Ovary (tissue), 9 donors: Measurements from ENCODE around the gene HLCS. TPM values are rescaled to one million over a fixed set of nuclear protein-coding genes. Genes with fewer than 3 reads are reported as not detected.

ENCODE experiments used
- DNase-seq, 5 donors: peaks; one replicate each; pipeline ENCODE4 v3.0.0-alpha.2; 2019 to 2020
- H3K27ac ChIP-seq, 2 donors: fragments of 200-600 bp; one replicate each; pipeline versions ENCODE4 v1.5.1 to v1.8.0; 2019 to 2022
- H3K27me3 ChIP-seq: fragments of 200-600 bp; one replicate; pipeline ENCODE4 v1.8.0; 2022
- H3K36me3 ChIP-seq: fragments of 200-600 bp; sonication (generic); one replicate; pipeline ENCODE4 v1.5.1; 2019
- H3K4me1 ChIP-seq: one replicate; pipeline ENCODE4 v1.8.1; 2013; ENCODE audit warnings: mild to moderate bottlenecking, moderate library complexity; ENCODE audit not compliant: insufficient read depth
- H3K4me3 ChIP-seq: fragments of 200-600 bp; sonication (generic); one replicate; pipeline ENCODE4 v1.5.1; 2017
- H3K9me3 ChIP-seq, 2 donors: fragments of 200-600 bp in 1 of 2; sonication (generic) in 1 of 2; one replicate each; pipeline versions ENCODE4 v1.5.1 to v1.8.1; 2013 to 2019; ENCODE audit warnings: mild to moderate bottlenecking in 1 of 2, moderate library complexity in 1 of 2
- EP300 ChIP-seq: sonication (generic); formaldehyde crosslinking; IDR thresholded peaks from one replicate; pipeline ENCODE4 v1.6.1; 2017; ENCODE audit warnings: antibody characterized with exemption
- POLR2A ChIP-seq: fragments of 450-650 bp; IDR thresholded peaks from one replicate; pipeline ENCODE4 v1.6.1; 2017; ENCODE audit warnings: antibody characterized with exemption, mild to moderate bottlenecking, moderate library complexity
- WGBS, 3 donors: extraction: QIAGEN DNeasy Blood & Tissue Kit in 1 of 3; methylation state at CpG; one replicate each; pipeline versions ENCODE4 v1.1.5 to v1.1.7; 2013 to 2017; 5-methylcytosine and 5-hydroxymethylcytosine counted together
- intact Hi-C, 4 donors: fragments of 100-400 bp; cut with DNase I; formaldehyde crosslinking; loops; one replicate each; pipeline versions ENCODE4 v1.11.0 to v1.15.1; 2022 to 2023
- polyA plus RNA-seq, 2 donors: library from polyadenylated mRNA; stranded (reverse); fragments of 200-250 nt in 1 of 2; fragments of 350-450 nt in 1 of 2; fragmentation: Illumina TruSeq in 1 of 2; extraction: RNeasy Lipid Tissue Mini Kit (QIAGEN cat#74804) in 1 of 2; gene quantifications; one replicate each; pipeline ENCODE4 v1.2.3, GENCODE V29; 2013 to 2014
- total RNA-seq, 7 donors: library from RNA; depleted of rRNA in 2 of 7; stranded (reverse); fragments of >200 nt in 2 of 7; fragmentation: NEBNext Ultra II Directional in 3 of 7; extraction: Animal tissue kit (Norgen Biotek cat#: 25700) in 3 of 7; gene quantifications; one replicate each; pipeline versions ENCODE4 v1.1.0 to v1.2.4, GENCODE V29; 2016 to 2023
- TF ChIP-seq, protein P1 (sequence below), 3 donors: fragments of 450-650 bp in 2 of 3; fragments of 200-600 bp in 1 of 3; IDR thresholded peaks; one replicate each; pipeline versions ENCODE4 v1.5.1 to v1.8.0; 2016 to 2022; ENCODE audit warnings: antibody characterized with exemption in 3 of 3, mild to moderate bottlenecking in 1 of 3
- donor health status: DM: no; HTN: no; CAD: no; lungs with moderate emphysema.
- donor health status: DM: no; HTN: no; CAD: no.
- donor health status: Bipolar disorder and iron deficiency.
- donor health status: DM: yes; HTN: yes; CAD: no.
- donor health status: DM: no; HTN: no; CAD: no.
- donor health status: DM: yes; HTN: yes; CAD: no.

The HLCS gene
- total and polyA plus RNA-seq, 9 donors = 4.0 to 20.3 (median 12.4) TPM

DNA sequence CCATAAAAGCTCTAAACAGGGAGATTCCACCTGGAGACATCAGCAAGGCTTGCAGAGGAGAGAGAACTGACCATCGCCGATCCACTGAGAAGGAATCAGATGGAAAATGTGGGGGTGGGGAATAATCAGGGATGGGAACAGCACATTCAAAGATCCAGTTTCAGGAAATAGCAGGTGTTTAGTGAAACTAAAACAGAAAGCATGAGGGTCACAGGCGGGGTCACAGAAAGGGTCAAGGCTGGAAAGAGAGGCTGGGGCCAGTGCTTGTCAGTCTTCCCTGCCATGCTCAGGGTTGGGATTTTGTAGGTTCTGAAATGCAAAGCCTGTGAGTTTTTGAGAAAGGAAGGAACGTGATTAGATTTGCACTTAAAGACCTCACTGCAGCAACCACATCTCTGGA is 103.2 kb downstream of the HLCS start:
- 91 to 95% (median 93%) methylated on average over 4 of the region's 4 CpGs for WGBS, 3 donors
- no peaks in the 10 kb centered on the region for H3K36me3 ChIP-seq
- no peaks in the 10 kb centered on the region for H3K9me3 ChIP-seq
- no peak for TF ChIP-seq POLR2A
- TF ChIP-seq, protein P1, sequence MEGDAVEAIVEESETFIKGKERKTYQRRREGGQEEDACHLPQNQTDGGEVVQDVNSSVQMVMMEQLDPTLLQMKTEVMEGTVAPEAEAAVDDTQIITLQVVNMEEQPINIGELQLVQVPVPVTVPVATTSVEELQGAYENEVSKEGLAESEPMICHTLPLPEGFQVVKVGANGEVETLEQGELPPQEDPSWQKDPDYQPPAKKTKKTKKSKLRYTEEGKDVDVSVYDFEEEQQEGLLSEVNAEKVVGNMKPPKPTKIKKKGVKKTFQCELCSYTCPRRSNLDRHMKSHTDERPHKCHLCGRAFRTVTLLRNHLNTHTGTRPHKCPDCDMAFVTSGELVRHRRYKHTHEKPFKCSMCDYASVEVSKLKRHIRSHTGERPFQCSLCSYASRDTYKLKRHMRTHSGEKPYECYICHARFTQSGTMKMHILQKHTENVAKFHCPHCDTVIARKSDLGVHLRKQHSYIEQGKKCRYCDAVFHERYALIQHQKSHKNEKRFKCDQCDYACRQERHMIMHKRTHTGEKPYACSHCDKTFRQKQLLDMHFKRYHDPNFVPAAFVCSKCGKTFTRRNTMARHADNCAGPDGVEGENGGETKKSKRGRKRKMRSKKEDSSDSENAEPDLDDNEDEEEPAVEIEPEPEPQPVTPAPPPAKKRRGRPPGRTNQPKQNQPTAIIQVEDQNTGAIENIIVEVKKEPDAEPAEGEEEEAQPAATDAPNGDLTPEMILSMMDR (IDR thresholded peaks at IDR 0.05) = no peak
- no peak for TF ChIP-seq EP300
- H3K4me3 ChIP-seq = no peak overlapping the region
- intact Hi-C loops = no loop called here
- no peak for DNase-seq
- no peaks in the 10 kb centered on the region for H3K27me3 ChIP-seq
- no peak overlapping the region for H3K27ac ChIP-seq
- H3K4me1 ChIP-seq = peaks cover 2% of the 10 kb centered on the region

DNA sequence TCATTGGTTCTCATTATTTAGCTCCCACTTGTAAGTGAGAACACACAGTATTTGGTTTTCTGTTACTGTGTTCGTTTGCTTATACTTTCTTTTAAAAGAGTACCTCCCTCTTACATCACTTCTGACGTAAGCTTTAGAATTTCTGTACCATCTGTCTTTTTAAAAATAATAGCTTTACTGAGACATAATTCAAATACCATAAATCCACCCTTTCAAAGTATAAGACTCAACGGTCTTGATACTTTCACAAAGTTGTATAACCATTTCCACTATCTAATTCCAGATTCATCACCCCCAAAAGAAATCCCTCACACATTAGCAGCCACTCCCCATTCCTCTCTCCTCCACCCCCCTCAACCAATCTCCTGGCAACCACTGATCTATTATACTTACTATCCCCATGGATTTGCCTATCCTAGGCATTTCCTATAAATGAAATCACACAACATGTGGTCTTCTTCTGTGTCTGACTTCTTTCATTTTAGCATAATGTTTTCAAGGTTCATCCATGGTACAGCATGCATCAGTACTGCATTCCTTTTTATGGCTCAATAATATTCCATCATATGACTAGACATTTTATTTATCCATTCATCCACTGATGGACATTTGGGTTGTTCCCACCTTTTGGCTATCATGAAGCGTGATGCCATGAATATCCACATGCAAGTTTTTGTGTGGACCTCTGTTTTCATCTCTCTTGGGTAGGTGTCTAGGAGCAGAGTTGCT is 104.7 kb downstream of the HLCS start:
- WGBS, 3 donors = 93 to 96% (median 94%) methylated on average over 4 of the region's 4 CpGs

DNA sequence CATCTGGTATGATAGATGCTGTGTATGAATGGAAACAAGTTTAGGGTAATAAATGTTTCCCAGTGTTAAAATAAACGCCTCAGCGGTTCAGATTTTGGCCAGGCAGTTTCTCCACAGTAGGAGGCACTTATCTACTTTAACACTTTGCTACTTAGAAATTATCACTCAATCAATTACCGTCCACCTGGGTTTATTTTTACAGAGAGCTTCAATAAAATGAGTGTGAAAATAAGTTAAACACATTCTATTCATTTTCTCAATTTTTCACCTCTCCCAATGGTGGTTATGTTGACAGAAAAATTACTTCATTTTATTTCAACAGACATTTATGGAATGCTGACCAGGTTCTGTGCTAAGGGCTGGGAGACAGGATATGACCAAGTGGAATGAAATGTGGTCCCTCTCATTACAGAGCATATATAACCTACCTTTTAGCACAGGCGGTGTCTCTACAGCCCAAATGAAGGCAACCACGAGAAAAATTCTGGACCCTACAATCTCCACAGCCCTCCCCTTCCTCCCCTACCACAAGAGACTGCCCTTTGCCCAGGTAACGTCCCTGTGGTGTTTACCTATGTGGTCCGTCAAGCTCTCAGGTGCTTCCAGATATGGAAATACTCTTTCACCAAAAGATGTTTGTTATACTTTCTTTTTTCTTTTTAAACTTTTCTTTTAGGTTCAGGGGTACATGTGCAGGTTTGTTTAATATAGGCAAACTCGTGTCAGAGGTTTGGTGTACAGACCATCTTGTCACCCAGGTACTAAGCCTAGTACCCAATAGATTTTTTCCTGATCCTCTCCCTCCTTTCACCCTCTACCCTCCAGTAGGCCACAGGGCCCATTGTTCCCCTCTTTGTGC is 105.5 kb downstream of the HLCS start:
- no peak for TF ChIP-seq EP300
- no peak for TF ChIP-seq POLR2A
- TF ChIP-seq, protein P1 (IDR thresholded peaks at IDR 0.05) = no peak
- no peaks in the 10 kb centered on the region for H3K27me3 ChIP-seq
- no peak for DNase-seq
- intact Hi-C loops = no loop called here
- H3K9me3 ChIP-seq = no peaks in the 10 kb centered on the region
- H3K27ac ChIP-seq = no peak overlapping the region
- no peaks in the 10 kb centered on the region for H3K36me3 ChIP-seq
- 66 to 76% (median 69%) methylated on average over 8 of the region's 8 CpGs for WGBS, 3 donors
- H3K4me1 ChIP-seq = peaks cover 2% of the 10 kb centered on the region
- H3K4me3 ChIP-seq = no peak overlapping the region

More for the DNA sequence above, 104.7 kb downstream of the HLCS start:
- intact Hi-C loops = no loop called here
- Histone ChIP-seq H3K27me3 (no peaks in the 10 kb centered on the region), H3K36me3 (no peaks in the 10 kb centered on the region), H3K9me3 (no peaks in the 10 kb centered on the region), H3K4me3 (no peak overlapping the region), H3K4me1 (peaks cover 2% of the 10 kb centered on the region), H3K27ac (no peak overlapping the region)
- TF ChIP-seq POLR2A (no peak), EP300 (no peak)
- TF ChIP-seq, protein P1 (IDR thresholded peaks at IDR 0.05) = no peak
- DNase-seq = no peak

DNA sequence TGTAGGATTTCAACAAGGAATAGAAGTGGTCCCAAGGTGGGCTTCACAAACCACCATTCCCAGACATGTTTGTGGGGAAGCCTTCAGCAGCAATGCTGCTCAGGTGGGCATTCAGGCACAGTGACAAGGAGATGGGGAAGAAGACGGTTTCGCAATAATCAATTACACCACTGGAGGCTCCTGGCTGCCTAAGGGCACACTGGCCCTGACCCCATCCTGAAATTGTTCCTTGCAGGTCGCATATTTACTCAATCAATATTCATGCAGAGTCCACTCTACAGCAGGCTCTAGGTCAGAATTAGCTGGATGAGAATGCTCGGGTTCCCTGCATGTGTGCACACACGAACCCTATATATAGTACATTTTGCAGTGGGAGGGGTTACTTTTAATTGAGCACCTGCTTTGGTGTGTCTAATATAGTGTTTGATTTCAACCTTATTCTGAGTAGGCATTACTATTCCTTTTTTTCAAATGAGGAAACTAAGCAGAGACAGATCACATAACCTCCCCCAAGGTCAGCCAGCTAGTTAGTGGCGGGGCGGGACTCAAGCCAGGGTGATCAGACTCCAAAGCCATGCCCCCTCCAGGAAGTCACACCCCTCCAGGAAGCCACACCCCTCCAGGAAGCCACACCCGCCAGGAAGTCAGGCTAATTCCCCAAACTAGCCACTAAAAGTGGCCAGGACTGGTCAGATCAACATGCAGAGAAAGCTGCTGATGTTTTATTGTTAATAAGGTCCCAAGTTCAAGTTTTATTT is 106.5 kb downstream of the HLCS start:
- intact Hi-C loops = no loop called here
- Histone ChIP-seq H3K4me1 (peaks cover under 1% of the 10 kb centered on the region), H3K9me3 (no peaks in the 10 kb centered on the region), H3K4me3 (no peak overlapping the region), H3K27ac (no peak overlapping the region), H3K27me3 (no peaks in the 10 kb centered on the region), H3K36me3 (no peaks in the 10 kb centered on the region)
- 68 to 78% (median 69%) methylated on average over 8 of the region's 8 CpGs for WGBS, 3 donors
- TF ChIP-seq POLR2A (no peak), EP300 (no peak)
- TF ChIP-seq, protein P1 (IDR thresholded peaks at IDR 0.05) = no peak
- DNase-seq = peak; percentile 21 to 70 (median 57)
